GM12801 (cell line): Measurements from ENCODE around the gene ABCD3.

Source experiments
- TF ChIP-seq, protein P1 (sequence below): IDR thresholded peaks from one replicate; pipeline ENCODE4 v1.5.1; 2011; ENCODE audit warnings: control low read depth; ENCODE audit not compliant: insufficient read length; ENCODE audit errors: extremely low read depth

Gene ABCD3

DNA sequence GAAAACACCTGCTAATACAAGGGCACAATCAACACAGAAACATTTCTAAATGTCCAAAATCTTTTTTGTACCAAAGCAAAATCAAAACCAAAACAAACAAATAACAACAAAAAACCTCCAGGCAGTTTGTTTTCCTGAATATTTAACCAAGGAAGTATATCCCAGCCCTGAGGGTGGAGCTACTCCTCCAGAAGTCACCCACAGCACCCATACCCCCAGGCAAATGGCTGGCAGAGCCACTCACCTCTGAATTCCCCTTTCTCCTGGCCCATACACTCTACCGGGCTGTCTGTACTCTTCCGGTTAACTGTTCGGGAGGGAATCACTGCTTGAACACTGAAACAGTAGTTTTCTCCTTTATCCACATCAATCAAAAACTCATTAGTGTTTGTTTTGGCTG, 113.9 kb downstream of the ABCD3 start:
- TF ChIP-seq, protein P1, sequence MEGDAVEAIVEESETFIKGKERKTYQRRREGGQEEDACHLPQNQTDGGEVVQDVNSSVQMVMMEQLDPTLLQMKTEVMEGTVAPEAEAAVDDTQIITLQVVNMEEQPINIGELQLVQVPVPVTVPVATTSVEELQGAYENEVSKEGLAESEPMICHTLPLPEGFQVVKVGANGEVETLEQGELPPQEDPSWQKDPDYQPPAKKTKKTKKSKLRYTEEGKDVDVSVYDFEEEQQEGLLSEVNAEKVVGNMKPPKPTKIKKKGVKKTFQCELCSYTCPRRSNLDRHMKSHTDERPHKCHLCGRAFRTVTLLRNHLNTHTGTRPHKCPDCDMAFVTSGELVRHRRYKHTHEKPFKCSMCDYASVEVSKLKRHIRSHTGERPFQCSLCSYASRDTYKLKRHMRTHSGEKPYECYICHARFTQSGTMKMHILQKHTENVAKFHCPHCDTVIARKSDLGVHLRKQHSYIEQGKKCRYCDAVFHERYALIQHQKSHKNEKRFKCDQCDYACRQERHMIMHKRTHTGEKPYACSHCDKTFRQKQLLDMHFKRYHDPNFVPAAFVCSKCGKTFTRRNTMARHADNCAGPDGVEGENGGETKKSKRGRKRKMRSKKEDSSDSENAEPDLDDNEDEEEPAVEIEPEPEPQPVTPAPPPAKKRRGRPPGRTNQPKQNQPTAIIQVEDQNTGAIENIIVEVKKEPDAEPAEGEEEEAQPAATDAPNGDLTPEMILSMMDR = no peak

- TF ChIP-seq, protein P1 = no peak
Observed at GRCh38 chr1:94535095-94535494, 116.9 kb downstream of the ABCD3 start.

DNA sequence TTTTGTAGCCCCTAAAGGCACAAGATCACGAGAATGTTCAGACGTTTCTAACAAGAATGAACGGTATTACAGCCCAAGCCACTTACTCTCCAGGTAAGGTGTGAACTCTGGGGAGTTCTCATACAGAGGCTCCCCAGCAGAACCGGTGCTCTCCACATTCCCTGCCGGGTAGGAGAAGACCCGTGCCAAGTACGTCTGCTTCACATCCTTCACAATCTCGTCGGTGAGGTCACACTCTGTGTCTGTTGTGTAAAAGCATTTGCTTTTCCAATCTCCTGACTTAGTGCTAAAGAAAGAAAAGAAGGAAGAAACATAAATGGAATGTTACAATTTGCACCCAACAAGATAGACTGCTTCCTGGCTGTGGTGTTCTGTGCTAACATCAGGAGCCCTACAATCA, 117.7 kb downstream of the ABCD3 start:
- TF ChIP-seq, protein P1 = no peak

GRCh38 chr1:94537254-94537653, 119.1 kb downstream of the ABCD3 start:
- TF ChIP-seq, protein P1 = no peak

GRCh38 chr1:94538243-94538827, 120.1 kb downstream of the ABCD3 start:
- TF ChIP-seq, protein P1 = no peak

- TF ChIP-seq, protein P1 = no peak
Observed at GRCh38 chr1:94539496-94539895, 121.3 kb downstream of the ABCD3 start.

DNA sequence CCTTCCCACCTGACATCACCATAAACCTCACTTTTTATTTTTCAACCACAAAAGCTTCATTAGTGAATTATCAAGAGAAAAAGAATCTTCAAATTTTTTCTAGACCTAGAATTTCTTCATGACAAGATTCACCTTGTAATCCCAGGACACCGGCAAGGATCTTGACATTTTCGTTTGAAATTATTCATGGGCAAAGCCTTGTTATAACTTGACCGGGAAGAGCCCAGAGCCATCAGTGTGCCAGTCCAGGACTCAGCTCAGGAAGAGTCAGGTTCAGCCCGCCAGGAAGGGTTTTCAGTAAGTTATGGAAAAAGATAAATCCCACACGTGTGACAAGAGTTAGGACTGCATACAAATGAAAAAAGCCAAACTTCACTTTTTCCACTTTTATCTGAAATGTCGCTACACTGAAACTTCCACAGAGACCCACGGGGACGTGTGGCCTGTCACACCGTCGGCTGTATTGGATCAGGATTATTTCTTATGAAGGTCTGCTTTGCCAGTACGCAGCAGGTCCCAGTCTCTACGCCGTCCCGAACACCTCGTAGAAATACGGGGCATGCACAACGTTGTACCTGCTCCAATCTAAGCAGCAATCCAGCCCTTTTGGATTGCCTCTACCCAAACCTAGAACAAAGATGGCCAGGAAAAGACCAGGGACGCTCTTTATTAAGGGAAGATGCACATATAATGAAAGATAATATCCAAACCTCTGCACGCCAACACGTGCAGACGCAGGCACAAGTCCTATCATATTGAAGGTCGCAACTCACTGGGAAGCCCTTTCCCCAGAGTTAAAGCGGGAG, 122.5 kb downstream of the ABCD3 start:
- TF ChIP-seq, protein P1 = no peak
